DOHH2 (cell line): ENCODE results near the gene PCDHA10.
"Not testable (repeated sequence)": the region's sequence is repeated elsewhere in the genome, so short reads cannot be mapped to it uniquely, and the experiment has no call there.

Experiments
- EZH2phosphoT487 ChIP-seq: fragments of 200-600 bp; sonication (generic); IDR thresholded peaks from 2 replicates; pipeline ENCODE4 v1.6.1; 2017; ENCODE audit warnings: borderline replicate concordance, mild to moderate bottlenecking, antibody characterized with exemption, low read length, moderate library complexity, mixed read lengths
- TF ChIP-seq, protein P1 (sequence below): fragments of 200-600 bp; sonication (generic); IDR thresholded peaks from one replicate; pipeline ENCODE4 v1.5.1; 2014; ENCODE audit warnings: antibody characterized with exemption, mild to moderate bottlenecking, low read depth, low read length; ENCODE audit not compliant: poor library complexity, severe bottlenecking

DNA sequence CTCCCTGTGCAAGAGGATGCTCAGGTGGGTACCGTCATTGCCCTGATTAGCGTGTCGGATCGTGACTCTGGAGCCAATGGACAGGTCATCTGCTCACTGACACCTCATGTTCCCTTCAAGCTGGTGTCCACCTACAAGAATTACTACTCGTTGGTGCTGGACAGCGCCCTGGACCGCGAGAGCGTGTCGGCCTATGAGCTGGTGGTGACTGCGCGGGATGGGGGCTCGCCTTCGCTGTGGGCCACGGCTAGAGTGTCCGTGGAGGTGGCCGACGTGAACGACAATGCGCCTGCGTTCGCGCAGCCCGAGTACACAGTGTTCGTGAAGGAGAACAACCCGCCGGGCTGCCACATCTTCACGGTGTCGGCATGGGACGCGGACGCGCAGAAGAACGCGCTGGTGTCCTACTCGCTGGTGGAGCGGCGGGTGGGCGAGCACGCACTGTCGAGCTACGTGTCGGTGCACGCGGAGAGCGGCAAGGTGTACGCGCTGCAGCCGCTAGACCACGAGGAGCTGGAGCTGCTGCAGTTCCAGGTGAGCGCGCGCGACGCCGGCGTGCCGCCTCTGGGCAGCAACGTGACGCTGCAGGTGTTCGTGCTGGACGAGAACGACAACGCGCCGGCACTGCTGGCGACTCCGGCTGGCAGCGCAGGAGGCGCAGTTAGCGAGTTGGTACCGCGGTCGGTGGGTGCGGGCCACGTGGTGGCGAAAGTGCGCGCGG is 21.0 kb downstream of the PCDHA10 start:
- TF ChIP-seq, protein P1, sequence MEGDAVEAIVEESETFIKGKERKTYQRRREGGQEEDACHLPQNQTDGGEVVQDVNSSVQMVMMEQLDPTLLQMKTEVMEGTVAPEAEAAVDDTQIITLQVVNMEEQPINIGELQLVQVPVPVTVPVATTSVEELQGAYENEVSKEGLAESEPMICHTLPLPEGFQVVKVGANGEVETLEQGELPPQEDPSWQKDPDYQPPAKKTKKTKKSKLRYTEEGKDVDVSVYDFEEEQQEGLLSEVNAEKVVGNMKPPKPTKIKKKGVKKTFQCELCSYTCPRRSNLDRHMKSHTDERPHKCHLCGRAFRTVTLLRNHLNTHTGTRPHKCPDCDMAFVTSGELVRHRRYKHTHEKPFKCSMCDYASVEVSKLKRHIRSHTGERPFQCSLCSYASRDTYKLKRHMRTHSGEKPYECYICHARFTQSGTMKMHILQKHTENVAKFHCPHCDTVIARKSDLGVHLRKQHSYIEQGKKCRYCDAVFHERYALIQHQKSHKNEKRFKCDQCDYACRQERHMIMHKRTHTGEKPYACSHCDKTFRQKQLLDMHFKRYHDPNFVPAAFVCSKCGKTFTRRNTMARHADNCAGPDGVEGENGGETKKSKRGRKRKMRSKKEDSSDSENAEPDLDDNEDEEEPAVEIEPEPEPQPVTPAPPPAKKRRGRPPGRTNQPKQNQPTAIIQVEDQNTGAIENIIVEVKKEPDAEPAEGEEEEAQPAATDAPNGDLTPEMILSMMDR = not testable (repeated sequence)
- not testable (repeated sequence) for TF ChIP-seq EZH2phosphoT487
